HG02759 (cell line): Measurements from ENCODE around the gene KIF12.

Experiments
- ATAC-seq: cut with Tn5 transposase; IDR thresholded peaks from one replicate; pipeline ENCODE4 v1.9.1; 2021; ENCODE audit warnings: mild to moderate bottlenecking, moderate library complexity; ENCODE audit not compliant: unreplicated experiment

KIF12 gene

DNA sequence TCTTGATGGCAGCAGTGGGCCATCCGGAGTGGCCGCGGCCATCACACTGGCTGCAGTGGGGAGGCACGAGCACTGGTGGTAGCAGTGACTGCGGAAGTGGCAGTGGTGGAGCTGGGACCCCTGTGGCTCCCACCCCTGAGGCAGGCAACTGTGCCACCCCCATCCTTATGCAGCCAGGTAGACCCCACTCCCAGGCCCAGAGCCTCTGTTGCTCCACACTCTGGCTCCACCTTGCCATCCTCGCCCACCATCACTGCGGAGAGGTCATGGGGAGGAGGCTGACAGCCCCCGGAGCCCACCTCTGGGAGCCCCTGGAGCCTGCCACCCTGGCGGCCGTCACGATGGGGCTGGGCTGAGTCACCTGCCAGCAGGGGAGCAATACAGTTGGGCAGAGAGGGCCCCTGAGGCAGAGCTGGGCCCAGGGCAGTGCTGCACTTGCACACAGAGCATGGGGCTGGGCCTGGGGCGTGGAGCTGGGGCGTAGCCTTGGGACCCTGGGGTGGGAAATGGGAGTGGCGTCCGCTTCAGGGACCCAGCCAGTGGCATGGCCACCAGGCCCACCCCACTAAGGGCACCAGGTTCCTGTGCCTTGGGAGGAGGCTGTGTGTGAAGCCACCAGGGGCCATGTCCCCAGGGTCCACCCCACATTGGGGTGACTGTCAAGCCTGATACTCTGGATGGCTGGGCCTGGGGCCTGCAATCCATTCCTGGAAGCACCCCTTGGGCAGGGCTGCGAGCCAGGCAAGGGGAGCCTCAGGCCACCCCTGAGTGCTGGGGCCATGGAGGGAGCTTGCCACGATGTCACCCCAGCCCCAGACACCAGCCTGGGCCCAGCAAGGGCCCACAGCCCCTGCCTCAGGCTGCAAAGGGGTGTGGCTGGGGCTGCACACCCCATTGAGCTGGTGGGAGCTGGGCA is 28.6 kb downstream of the KIF12 start:
- no peak for ATAC-seq

DNA sequence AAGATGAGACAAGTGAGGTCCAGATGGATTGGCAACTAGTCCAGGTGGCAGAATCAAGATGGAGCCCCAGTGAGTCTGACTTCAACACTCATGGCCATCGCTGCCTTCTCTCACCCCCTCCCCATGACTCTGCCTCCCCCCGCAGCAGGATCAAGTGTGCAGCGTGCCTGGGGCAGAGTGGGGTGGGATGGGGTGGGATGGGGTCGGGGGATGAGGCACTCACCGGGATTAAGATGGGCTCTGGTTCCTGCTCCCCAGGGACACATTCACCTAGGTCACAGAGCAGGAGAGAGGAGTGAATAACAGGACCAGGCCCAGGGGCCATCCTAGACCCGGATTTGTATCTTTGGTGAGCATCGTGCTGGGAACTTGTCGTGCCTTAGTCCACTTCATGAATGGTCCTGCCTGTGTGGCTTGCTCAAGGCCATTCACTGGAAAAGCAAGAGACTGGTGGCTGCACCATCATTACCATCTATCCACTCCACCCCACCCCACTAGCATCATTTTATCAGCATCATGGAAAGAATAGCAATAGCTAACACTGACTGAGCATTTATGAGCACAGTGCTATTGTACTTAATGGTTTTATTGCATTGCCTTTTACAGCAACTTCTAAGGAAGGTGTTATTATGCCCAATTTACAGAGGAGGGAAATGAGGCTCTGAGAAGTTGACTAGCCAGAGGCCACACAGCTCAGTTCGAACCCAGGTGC is 29.5 kb downstream of the KIF12 start:
- no peak for ATAC-seq

DNA sequence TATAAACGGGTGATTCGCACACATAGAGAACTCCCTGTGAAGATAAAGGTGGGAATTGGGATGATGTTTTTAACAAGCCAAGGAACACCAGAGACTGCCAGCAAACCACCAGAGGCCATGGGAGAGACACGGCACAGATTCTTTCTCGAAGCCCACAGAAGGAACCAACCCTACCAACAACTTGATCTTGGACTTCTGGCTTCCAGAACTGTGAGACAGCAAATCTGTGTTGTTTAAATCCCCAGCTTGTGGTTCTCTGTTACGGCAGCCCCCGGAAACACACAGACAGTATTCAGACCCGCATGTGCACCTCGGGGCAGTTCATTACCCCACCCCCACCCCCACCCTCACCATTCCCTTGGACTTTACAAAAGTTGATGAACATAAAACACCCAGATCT is 33.8 kb downstream of the KIF12 start:
- ATAC-seq: no peak

DNA sequence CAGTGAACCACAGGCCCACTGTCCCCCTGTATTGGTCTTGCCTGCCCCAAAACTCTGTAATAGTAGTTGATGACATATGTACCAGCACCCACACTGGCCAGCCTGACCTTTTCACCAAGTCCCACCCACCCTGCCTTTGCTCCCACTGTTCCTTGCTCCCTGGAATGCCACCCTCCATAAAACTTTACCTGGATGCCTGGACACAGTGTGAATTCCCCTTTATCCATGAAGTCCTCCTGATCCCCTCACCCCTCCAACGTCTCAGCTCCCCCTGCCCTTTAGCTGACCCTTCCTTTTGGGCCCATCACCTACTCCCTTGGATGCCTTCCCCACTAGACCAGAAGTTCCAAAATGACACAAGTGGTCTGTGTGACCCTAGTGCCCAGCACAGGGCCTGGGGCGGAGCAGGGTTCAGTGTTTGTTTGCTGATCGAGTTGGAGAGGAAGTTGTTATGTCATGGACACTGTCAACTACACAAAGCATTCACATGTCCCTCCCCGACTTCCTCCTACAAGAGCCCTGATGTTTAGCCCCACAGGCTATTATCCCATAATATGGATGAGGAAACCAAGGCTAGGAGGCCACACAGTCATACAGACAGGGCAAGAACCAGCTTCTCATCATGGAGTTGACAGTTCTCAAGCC is 37.1 kb downstream of the KIF12 start:
- no peak for ATAC-seq

DNA sequence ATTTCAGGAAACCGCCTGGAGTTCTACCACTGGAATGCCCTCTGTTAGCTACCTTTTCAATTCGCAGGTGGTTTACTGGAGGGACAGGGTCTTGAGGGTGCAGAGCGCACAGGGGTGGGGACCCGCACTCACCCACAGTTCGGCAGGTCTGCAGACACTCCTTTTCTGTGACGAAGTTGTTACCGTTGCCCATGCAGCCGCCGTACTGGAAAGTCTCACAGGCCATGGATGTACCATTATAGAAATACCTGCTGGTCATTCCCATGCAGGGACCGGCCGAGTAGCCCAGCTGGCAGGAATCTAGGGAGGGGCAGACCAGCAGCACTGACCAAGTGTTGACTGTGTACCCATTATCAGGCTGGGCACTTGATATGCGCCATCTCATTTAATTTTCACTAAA is 37.8 kb downstream of the KIF12 start:
- no peak for ATAC-seq

DNA sequence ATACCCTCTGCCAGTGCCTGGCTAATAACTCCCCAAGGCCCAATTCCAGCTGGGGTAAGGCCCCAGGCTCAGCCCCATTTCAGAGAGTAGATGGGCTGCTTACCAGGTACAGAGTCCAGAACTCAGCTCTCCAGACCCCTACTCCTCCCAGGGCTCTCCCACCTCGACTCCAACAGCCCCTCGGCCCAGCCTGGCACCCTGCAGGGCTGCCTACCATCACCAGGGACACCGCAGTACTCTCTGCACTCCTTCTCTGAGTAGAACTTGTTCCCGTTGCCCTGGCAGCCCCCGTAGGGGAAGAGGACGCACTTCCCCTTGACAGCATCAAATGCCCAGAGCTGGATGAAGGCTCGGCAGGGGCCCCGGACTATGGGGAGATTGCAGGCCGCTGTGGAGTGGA is 38.4 kb downstream of the KIF12 start:
- ATAC-seq: no peak

DNA sequence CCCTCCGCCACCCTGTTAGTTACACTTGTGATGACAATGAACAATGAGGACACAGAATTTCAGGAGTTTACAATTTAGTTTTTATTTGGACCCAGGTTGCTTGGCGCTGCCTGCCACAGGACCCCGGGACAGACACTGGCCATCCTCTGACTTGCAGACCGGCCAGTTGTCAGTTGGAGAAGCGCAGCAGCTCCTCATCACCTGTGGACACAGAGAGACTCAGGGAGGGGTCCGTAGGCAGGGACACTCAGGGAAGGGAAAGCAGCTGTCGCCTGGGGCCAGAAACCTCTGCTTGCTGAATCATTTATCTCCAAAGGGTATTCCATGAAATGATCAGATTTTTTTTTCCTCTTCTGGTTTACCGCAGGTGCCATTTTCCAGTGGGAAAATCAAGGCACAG is 39.0 kb downstream of the KIF12 start:
- no peak for ATAC-seq

DNA sequence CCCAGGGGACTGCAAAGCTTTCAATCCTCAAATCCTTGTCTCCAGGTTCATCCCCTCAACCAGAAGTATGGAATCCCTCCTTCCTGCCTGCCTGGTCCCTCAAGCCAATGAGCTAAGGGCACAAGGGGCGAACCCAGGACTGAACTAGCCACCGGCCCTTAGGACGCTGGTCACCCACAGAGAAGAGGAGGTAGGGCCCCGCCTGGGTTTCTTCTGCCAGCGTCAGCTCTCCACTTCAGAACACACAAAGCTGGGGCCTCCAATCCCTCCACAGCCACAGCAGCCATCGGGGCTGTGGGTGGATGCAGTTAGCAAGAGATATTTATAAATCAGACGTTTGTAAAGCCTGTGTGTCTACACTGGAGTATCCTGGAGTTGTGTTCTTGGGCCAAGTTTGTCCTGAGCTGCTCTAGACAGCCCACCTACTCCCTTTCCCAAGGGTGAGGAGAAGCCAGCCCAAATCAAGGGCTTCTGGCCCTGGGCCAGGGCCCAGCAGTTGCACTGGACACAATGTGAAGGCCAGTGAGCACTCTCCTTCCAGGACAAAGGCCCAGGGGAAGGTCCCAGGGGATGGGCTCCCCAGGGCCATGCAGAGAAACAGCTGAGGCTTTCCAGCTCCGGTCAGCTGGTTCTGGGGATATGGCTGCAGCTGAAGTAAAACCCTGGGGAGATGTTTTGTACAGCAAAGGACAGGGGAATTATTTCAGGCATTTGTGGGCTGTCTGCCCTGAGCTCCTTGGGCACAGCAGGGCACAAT is 39.9 kb downstream of the KIF12 start:
- ATAC-seq: no peak

DNA sequence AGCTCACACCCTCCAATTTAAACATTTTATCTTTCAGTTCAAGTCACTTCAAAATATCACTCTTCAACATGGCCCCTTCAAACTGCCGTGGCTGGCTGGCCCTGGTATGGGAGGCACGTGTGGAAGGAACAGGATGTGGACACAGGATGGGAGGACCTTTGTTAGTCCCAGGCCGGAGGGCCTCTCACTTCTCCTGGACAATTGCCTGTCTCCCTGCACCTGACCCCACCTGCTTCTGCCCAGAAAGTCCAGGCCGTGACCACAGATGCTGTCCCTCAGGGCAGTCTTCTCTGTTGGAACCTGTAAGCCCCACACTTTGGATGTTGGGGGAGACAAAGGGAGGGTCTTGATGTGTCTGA is 40.4 kb downstream of the KIF12 start:
- ATAC-seq: no peak

DNA sequence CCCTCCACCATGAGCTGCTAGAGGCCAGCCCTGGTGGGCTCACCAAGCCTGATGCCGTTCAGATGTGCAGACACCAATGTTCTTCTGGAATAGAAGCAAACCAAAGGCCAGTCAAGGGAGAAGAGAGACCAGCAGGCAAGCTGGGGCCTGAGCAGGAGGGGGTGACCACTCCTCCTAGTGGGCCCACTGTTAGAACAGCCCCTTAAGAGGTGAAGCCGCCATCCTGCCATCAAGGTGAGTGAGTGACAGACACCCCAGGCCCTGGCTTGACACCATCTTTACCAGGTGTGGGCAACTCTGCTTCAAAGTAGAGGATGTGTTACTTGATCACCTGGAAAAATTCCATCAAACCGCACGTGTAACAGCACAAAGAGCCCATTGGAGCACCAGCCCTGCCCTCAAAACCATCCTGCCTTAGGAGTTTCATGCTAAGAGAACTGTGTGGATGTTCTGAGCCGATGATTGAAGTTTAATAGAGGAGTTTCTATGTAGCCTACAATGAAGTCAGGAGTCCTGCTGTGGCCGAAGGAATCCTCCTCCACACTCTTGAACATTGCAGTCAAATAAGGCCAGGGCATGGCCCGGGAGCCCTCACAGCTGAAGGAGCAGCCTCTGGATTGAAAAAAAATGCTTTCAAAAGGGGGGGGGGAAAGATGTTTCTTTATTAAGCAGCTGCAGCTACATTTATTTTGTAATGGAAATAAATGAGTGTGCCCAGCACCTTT is 41.8 kb downstream of the KIF12 start:
- no peak for ATAC-seq

DNA sequence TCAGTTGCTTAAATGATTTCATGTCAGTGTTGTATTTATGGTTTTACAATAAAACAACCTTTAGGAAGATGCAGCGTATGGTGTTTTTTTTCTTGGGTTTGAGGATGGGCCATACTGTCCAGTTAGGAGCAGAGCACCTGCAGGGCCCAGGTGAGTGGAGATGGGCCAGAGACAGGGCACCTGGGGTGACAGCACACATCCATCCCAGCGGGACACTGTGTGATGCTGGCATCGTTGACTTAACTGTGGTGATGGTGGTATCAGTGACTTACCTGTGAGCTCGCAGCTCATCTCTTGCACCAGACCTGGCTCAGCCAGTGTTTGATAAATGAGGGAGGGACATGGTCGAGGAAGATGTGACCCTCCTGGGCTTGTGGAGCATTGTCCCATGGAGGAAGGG is 42.6 kb downstream of the KIF12 start:
- no peak for ATAC-seq

DNA sequence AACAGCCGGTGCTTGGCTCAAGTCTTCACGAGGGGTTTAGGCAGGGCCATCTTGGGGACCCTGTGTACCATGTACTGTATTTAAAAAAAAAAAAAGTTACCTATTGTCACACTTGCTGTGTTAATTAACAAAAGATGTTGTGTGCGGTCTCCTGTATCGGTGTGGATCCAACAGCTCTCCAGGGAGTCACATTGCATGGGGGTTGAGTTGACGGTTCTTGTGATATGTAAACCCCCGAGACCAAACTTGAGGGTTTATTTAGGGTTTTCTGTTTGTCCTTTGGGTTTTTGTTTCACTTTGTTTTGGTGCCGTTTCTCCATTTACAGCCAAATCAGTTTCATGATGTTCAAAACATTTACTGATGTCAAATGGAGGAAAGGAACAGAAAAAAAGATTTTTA is 43.2 kb downstream of the KIF12 start:
- ATAC-seq: no peak

DNA sequence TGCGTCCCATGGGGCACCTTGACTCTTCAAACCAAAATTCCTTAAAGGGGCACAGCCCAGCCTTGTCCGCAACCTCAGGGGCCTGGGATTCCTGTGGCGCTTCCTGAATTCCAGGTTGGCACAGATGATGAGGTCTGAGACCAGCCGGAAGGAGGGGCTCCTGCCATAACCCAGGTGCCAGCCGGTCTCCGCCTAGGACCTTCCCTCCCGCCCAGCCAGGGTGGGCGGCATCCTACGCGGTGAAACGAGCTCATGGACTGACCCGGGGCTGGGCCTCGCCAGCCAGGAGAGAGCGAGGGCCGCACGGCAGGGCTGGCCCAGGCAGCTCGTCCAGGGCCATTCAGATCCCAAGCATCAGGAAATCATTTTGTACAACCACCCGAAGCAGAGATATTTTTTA is 44.0 kb downstream of the KIF12 start:
- no peak for ATAC-seq

DNA sequence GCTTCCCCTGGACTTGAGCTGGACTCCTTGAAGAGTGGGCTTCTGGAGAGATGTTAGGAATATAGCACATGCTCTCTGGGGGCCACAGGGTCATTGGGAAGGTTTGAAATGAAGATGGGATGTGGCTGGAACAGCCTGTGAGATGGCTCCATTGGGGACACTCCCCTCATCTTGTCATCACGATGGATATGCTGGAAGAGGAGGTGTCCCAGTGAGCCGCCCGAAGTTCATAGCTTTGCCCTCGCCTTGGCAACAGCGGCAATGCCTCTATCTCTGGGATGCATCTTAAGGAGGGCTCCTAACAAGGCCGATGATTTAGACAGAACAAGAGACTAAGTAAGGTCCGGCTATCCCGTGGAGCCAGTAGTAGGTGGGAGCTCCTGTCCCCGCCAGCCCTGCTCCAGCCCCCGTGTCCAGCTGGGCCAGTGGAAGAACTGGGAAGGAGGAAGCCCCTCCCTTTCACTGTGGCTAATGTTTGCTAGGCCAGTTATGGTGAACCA is 44.9 kb downstream of the KIF12 start:
- ATAC-seq: no peak

DNA sequence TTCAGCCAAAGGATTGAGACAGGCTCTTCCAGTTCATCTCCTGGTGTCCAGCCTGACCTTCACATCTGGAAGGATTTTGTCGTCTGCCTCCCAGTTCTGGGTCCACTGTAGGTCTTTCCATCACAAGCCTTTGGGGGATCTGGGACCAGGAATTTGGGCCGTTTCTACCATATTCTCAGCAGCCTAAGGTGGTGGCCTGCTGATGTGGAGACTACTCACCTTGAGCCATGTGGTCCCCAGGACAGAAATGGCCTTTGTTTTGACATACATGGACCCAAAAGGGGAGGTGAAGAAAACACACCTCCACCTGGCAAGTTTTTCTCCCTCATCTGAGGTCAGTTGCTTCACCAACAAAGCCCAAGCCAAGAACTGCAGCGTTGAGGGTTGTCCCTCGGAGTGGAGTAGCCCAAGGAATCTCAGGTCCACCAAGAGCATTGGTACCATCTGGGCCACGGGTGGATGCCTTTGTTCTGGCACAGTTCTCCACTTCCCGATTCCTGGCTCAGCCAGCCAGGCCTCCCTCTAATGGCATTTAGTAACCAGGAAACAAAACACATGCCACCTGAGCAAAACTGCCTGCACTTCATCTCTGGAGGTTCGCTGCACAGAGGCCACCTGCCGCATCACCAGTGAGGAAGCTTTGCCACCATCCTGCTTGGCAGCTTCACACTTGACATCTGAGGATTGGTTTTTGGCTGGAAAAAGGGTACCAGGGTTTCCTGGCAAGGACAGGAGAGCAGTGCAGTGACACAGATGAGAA is 45.7 kb downstream of the KIF12 start:
- ATAC-seq: no peak

DNA sequence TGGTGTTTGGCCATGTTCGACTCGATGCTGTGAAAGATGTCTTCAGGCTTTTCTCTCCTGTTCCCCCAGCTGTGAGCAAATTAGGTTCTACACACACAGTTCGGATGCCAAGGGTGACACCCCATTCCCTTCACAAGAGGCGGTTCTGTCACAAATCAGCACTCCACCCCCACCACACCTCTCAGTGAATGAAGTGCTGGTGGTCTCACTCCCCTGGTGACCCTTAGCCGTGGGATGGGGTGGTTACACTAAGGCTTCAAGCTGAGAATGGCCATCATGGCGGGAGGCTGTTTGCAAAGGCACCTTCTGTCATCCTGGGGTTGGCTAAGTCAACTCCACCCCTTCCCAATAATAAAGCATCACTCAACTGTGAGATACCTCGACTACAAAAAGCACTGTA is 47.4 kb downstream of the KIF12 start:
- ATAC-seq: no peak

DNA sequence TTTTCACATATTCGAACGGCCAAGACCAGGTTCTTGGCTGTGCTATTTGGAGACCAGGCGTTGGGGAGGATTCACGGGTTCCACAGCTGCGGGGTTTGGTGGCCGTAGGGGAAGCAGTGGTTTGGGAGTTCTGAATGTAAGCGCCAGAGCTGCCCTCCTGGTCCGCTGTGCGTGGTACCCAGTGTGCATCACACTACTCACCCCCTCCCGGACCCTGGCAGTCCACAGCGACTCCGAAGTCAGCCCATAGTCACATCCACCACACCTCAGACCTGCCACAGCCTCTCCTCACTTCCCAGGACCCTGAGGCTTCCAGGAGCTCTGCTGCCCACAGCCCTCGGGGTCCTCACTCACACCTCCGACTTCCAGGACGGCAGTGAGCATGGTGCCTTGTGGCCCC is 47.8 kb downstream of the KIF12 start:
- no peak for ATAC-seq

DNA sequence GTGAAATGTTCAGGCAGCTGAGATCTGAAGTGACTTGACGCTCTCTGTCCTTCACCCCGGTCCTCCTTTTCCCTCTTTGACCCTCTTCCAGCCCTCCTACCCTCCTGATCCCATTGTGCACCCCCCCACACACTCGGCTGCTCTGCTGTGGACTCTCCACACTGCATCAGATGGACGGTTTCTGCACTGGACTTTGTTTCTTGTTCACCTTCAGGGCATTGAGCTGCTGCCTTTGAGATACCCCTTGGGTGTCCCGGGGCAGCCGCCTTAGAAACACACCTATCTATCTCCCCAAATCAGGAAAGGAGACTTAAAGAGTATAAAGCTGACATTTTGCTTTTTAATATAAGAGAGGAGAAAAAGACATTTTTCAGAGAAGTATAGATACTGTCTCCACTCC is 48.4 kb downstream of the KIF12 start:
- no peak for ATAC-seq

DNA sequence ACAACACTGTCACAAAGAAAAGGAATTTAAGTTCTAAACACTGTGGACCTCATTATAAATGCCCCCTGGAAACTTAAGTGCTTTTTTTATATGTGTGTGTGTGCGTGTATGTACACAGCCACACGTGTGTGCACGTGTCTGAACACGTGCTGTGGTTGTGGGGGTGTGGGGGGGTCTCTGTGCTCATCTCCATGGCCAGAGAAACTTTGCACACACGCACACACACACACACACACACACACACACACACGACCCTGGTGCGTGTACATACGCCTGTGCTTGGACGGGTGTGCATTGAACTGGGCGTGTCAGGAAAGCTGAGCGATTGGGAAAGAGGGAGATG is 48.9 kb downstream of the KIF12 start:
- no peak for ATAC-seq
